ENCODE results near the gene AGO4. TPM values are rescaled to one million over a fixed set of nuclear protein-coding genes. Genes with fewer than 3 reads are reported as not detected.
A peak's percentile ranks its signal among the peaks of the same experiment; 100 is the strongest.

The AGO4 gene
- total and polyA plus RNA-seq, 2 experiments from 2014 or later = 11.4 to 21.1 TPM

DNA sequence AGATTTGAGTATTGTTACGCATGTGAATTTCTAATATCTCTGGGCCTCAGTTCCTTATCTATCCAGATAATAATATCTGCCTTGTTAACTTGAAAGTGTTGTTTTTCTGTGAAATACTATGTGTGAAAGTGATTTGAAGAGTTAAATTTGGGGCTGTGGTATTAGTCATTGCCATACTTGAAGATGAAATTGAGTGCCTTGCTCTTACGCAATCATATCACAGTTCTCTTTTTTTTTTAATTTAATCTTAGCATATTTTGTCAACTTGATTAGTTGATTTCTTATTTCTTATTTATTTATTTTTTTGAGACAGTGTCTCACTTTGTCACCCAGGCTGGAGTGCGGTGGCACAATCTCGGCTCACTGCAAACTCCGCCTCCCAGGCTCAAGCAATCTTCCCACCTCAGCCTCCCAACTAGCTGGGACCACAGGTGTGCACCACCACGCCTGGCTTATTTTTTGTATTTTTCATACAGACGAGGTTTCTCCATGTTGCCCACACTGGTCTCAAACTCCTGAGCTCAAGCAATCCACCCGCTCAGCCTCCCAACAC, 31.0 kb downstream of the AGO4 start:
- peak in 1 of 2 donors; percentile 39 for DNase-seq (ENCODE audit: low read depth in 1 of 2, low spot score in 1 of 2)
- TF ChIP-seq, protein P1, sequence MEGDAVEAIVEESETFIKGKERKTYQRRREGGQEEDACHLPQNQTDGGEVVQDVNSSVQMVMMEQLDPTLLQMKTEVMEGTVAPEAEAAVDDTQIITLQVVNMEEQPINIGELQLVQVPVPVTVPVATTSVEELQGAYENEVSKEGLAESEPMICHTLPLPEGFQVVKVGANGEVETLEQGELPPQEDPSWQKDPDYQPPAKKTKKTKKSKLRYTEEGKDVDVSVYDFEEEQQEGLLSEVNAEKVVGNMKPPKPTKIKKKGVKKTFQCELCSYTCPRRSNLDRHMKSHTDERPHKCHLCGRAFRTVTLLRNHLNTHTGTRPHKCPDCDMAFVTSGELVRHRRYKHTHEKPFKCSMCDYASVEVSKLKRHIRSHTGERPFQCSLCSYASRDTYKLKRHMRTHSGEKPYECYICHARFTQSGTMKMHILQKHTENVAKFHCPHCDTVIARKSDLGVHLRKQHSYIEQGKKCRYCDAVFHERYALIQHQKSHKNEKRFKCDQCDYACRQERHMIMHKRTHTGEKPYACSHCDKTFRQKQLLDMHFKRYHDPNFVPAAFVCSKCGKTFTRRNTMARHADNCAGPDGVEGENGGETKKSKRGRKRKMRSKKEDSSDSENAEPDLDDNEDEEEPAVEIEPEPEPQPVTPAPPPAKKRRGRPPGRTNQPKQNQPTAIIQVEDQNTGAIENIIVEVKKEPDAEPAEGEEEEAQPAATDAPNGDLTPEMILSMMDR (IDR thresholded peaks at IDR 0.05; ENCODE audit: low read depth, low read length) = no peak
- H3K9me3 ChIP-seq (ENCODE audit: low read depth) = no peaks in the 10 kb centered on the region
- peaks cover 51% of the 10 kb centered on the region for H3K36me3 ChIP-seq
- no peak overlapping the region for H3K27ac ChIP-seq
- H3K4me1 ChIP-seq (ENCODE audit: low read depth) = no peaks in the 10 kb centered on the region
- no peak overlapping the region for H3K4me3 ChIP-seq
- H3K27me3 ChIP-seq = no peaks in the 10 kb centered on the region

DNA sequence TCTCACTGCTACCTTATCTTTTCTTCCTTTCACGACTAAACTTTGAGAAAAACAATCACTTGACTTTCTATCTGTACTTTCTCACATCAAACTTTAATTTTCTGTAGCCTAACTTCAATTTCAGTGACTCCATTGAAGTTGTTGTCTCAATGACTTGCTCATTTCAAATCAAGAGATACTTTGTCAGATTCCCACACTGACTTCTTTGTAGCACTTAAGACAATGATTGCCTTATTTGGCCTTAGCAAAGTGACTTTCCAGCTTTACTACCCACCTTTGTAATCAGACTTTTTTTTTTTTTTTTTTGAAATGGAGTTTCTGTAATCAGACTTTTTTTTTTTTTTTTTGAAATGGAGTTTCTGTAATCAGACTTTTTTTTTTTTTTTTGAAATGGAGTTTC, 37.0 kb downstream of the AGO4 start:
- Histone ChIP-seq H3K4me1 (ENCODE audit: low read depth) (no peaks in the 10 kb centered on the region), H3K4me3 (no peak overlapping the region), H3K27ac (no peak overlapping the region), H3K9me3 (ENCODE audit: low read depth) (no peaks in the 10 kb centered on the region), H3K36me3 (peaks cover 33% of the 10 kb centered on the region), H3K27me3 (no peaks in the 10 kb centered on the region)
- no peak for DNase-seq (ENCODE audit: low read depth in 1 of 2, low spot score in 1 of 2)
- TF ChIP-seq, protein P1 (IDR thresholded peaks at IDR 0.05; ENCODE audit: low read depth, low read length) = no peak

DNA sequence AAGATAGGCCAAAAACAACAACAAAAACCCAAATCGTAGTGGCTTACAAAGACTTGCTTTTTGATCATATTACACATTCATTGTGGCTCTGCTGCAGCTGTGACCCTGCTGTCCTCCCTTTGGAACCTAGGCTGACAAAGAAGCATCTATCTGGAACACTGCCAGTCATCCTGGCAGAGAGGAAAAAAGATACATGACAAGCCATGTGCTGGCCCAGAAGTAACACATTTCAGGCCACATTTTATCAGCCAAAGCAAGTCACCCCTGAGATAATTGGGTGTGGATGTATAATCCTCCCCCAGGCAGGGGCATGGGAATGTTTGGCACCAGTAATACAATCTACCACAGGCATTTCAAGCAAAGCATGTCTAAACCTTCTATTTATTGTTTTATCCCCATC, 38.0 kb downstream of the AGO4 start:
- peak in 1 of 2 donors; percentile 23 for DNase-seq (ENCODE audit: low read depth in 1 of 2, low spot score in 1 of 2)
- Histone ChIP-seq H3K9me3 (ENCODE audit: low read depth) (no peaks in the 10 kb centered on the region), H3K4me3 (no peak overlapping the region), H3K27me3 (no peaks in the 10 kb centered on the region), H3K36me3 (peaks cover 39% of the 10 kb centered on the region), H3K4me1 (ENCODE audit: low read depth) (no peaks in the 10 kb centered on the region), H3K27ac (no peak overlapping the region)
- TF ChIP-seq, protein P1 (IDR thresholded peaks at IDR 0.05; ENCODE audit: low read depth, low read length) = no peak

DNA sequence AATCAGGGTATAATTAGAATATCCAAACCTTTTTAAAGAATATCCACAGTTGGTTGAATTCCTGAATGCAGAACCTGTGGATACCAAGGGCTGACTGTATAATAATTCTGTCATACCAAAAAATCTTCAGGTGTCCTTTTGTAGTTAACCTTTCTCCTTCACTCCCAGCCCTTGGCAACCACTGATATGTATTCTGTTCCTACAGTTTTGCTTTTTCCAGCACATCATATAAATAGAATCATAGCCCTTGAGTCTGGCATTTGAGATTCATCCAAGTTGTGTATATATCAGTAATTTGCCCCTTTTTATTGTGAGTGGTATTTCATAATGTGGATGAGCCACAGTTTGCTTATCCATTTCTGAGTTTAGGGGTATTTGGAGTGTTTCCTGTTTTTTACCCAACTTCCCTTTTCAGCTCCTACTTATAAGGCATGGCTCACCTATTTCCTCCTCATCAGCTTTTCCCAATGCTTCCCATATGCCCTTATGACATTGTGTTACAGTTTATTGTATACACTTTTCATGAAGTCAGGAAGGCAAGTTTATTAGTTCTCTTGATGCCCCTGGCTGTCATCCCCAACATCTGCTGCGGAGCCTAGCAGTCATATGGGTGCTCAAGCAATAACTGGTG, 40.2 kb downstream of the AGO4 start:
- peaks cover 43% of the 10 kb centered on the region for H3K36me3 ChIP-seq
- no peak overlapping the region for H3K4me3 ChIP-seq
- TF ChIP-seq, protein P1 (IDR thresholded peaks at IDR 0.05; ENCODE audit: low read depth, low read length) = no peak
- H3K27ac ChIP-seq = no peak overlapping the region
- no peaks in the 10 kb centered on the region for H3K9me3 ChIP-seq (ENCODE audit: low read depth)
- no peaks in the 10 kb centered on the region for H3K4me1 ChIP-seq (ENCODE audit: low read depth)
- no peak for DNase-seq (ENCODE audit: low read depth in 1 of 2, low spot score in 1 of 2)
- H3K27me3 ChIP-seq = no peaks in the 10 kb centered on the region

DNA sequence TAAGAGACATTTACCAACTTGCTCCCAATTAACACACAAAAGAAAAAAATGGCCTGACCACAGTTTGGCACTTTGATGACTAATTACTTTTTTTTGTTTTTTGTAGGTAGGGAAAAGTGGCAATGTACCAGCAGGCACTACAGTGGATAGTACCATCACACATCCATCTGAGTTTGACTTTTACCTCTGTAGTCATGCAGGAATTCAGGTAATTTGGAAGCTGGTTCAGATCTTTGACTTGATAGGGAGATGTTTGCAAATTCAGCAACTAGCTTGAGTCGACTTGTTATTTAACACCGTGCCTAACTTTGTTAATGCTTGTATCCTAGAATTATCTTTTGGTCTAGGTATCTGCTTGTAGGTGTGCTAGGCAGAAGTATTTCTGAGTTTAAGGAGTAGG, 42.2 kb downstream of the AGO4 start:
- Histone ChIP-seq H3K4me1 (ENCODE audit: low read depth) (no peaks in the 10 kb centered on the region), H3K9me3 (ENCODE audit: low read depth) (no peaks in the 10 kb centered on the region), H3K27ac (no peak overlapping the region), H3K36me3 (peaks cover 51% of the 10 kb centered on the region), H3K27me3 (no peaks in the 10 kb centered on the region), H3K4me3 (no peak overlapping the region)
- TF ChIP-seq, protein P1 (IDR thresholded peaks at IDR 0.05; ENCODE audit: low read depth, low read length) = no peak
- no peak for DNase-seq (ENCODE audit: low read depth in 1 of 2, low spot score in 1 of 2)
